ENCODE data around the gene BTBD3.

GRCh38 chr20:11952639-11953038 lies 34.9 kb downstream of the BTBD3 start:
- TF ChIP-seq, protein P1, sequence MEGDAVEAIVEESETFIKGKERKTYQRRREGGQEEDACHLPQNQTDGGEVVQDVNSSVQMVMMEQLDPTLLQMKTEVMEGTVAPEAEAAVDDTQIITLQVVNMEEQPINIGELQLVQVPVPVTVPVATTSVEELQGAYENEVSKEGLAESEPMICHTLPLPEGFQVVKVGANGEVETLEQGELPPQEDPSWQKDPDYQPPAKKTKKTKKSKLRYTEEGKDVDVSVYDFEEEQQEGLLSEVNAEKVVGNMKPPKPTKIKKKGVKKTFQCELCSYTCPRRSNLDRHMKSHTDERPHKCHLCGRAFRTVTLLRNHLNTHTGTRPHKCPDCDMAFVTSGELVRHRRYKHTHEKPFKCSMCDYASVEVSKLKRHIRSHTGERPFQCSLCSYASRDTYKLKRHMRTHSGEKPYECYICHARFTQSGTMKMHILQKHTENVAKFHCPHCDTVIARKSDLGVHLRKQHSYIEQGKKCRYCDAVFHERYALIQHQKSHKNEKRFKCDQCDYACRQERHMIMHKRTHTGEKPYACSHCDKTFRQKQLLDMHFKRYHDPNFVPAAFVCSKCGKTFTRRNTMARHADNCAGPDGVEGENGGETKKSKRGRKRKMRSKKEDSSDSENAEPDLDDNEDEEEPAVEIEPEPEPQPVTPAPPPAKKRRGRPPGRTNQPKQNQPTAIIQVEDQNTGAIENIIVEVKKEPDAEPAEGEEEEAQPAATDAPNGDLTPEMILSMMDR (IDR thresholded peaks at IDR 0.05), result no peak
- TF ChIP-seq EZH2 (IDR thresholded peaks at IDR 0.05; ENCODE audit: borderline replicate concordance, insufficient read depth, low read depth, low read length, poor library complexity, severe bottlenecking), result no peak
